HG03439 (cell line): ENCODE results near the gene EFCAB6.

Source experiments
- ATAC-seq: cut with Tn5 transposase; IDR thresholded peaks from one replicate; pipeline ENCODE4 v1.9.1; 2021; ENCODE audit warnings: mild to moderate bottlenecking, moderate library complexity; ENCODE audit not compliant: unreplicated experiment

Gene EFCAB6

GRCh38 chr22:43643387-43643786, 168.7 kb downstream of the EFCAB6 start:
- no peak for ATAC-seq

DNA sequence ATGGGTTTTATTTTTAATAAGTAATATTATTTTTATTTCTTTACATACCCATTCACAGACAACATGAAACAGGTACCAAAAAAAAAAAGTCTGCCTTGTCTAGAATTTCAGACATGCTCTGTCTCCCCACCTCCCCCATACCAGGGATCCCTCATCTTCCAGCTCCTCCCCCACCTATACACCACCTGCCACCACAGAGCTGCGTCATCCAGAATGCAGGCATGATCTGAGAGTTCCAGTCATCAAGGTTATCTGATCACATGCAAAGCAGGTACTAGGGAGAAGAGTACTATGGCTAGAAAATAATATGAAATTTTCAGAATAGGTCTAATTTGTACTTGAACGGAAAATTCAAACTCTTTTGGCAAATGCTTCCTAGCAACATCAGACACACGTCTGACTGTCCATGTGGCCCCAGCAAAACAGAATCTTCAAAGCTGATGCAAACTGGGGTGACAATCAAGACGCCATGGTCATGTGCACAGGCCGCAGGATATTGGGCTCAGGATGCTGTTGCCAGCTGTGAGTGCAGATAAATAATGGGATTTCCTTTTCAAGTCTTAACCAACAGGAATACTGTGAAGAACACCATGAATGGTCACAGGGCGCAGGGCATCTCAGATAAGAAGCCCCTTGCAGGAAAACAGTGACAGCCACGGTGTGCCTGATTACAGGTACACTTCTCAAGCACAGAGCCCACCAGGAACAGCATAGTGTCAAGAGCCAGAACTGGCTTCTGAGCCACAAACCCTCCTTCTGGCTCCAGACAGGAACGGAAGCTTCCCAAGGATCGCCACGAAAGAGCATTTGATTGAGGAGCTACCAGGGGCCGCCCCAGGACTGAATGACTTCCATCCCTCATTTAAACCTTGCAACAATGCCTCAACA, 169.5 kb downstream of the EFCAB6 start:
- ATAC-seq = no peak

- no peak for ATAC-seq
Observed at GRCh38 chr22:43639228-43639948, 172.7 kb downstream of the EFCAB6 start.

GRCh38 chr22:43637275-43638260, 174.5 kb downstream of the EFCAB6 start:
- no peak for ATAC-seq

GRCh38 chr22:43636086-43636485, 176.0 kb downstream of the EFCAB6 start:
- ATAC-seq = no peak

GRCh38 chr22:43635101-43635500, 177.0 kb downstream of the EFCAB6 start:
- no peak for ATAC-seq

DNA sequence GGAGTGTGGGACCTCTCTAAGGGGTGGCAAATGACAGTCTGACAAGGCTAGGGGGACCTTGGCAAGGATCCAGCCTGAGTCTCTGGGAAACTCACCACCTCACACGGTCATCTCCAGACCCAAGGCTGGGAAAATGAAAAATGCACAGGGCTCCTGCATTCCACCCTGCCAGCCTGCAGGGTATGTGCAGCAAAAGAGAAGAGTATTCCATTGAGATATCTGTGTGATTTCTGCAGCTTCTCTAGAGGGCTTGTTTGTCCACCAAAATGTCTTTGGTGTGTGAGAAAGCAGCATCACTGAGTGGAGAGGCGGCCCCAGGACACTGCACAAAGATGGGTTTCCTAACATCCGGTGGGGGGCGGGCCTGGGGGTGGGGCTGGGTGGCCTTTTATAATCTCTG, 177.8 kb downstream of the EFCAB6 start:
- ATAC-seq = no peak

- no peak for ATAC-seq
Observed at GRCh38 chr22:43633631-43634285, 178.3 kb downstream of the EFCAB6 start.

GRCh38 chr22:43631846-43632245, 180.3 kb downstream of the EFCAB6 start:
- no peak for ATAC-seq

DNA sequence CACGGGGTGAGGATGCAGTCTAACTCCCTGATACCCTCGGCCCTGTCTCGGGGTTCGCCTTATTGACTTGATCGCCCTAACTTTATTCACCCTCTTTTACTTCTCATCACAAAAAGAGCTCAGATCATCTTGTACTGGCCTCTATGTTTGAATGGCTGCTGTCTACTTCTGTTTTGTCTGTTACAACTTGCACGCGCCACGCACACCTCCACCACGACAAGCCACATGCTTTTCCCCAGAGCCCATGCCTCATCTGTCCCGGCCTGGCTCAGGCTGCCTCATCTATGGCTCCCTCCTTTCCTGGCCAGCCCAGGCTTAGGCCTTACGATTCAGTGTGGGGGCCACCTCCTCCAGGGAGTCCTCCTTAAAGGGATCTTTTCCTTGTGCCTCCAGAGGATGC, 180.9 kb downstream of the EFCAB6 start:
- no peak for ATAC-seq

DNA sequence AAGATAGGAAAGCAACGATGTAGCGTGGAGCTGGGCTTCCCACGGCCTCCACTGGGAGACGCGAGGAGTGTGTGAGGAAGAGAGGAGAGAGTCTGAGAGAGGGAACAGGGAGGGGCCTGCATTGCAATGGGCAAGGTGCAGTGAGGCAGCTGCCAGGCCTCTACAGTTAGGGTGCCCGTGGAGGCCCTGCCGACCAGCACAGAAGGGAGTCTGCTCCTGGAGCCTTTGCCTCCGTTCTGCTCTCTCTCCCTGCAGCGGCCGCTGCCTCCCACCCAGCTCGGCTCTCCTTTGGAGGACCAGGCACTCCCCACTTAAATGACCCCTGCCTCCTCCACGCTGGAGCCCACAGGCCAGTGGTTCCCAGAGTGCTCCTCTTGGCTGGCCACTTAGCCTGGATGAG, 181.7 kb downstream of the EFCAB6 start:
- ATAC-seq = no peak

GRCh38 chr22:43628250-43628649, 183.9 kb downstream of the EFCAB6 start:
- no peak for ATAC-seq

GRCh38 chr22:43627485-43628213, 184.5 kb downstream of the EFCAB6 start:
- ATAC-seq = no peak

- no peak for ATAC-seq
Observed at GRCh38 chr22:43625242-43625641, 186.9 kb downstream of the EFCAB6 start.

DNA sequence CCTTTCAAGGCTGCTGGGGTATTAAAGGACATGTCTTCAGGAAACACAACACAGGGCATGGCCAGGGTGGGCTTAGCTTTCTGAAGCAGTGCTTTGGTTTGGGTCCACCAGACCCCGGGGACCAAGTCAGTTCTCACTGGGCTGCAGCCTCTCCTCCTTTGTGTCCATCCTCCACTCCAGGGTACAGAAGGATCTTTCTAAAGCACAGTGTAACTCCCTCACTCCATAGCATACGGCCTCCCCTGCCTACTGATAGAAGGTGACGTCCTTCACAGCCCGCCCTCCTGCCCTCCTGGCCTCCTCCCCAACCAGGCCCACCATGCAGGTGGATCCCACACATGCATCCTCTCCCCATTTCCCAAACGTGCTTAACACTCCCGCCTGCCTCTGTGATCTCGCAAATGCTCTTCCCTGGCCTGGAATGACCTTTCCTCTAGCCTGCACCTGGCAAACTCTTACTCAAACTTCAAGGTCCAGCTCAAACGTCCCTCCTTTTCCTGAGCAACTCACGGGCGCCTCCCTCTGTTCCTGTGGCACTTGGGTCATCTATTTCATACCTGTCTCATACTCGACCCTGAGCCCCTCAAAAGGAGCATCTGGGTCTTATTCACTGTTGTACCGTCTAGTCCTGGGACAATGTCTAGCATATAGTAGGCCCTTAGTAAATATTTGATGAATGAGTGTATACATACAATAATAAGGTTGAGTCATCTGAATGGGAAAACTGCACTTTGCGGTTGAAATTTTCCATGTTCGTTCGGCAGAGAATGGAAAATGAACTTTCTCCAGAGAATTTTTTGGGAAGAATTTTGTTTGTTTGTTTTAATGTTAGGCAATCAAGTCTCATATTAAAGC, 187.7 kb downstream of the EFCAB6 start:
- no peak for ATAC-seq

GRCh38 chr22:43622886-43623285, 189.2 kb downstream of the EFCAB6 start:
- ATAC-seq = no peak

- no peak for ATAC-seq
Observed at GRCh38 chr22:43620197-43620596, 191.9 kb downstream of the EFCAB6 start.

DNA sequence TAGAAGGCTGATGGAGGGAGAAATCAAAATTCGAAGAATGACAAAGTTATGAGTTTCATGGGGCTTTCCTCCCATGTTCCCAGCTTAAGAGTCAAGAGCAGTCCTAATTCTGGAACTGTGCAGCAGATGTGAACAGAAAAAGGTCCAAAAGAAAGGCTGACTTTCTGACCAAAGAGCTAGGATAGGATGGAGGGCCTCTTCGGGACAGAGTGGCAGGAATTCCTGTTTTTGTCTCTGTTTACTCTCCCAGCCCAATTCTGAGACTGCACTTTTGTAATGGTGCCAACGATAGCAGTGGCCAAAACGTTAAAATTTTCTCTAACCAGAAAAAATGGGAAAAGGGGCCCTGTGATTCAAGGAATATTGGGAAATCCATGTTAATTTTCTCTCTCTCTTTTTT, 193.6 kb downstream of the EFCAB6 start:
- no peak for ATAC-seq

DNA sequence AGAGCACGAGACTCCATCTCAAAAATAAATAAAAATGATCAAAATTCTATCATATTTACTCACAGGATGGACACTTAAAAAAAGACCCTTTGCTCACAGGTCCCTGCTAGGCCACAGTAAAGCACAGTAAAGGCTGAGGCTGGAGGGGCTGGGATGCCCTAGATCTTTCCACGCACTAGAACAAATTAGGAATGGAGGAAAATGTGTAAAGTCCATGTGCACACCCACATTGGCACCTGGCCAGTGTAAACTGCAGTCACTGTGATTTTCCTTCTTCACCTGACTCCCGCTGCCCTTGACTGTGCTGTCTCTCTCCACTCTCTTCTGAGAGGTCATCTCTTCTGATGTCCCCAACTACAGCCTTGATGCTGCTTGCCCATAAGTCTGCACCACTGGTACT, 195.5 kb downstream of the EFCAB6 start:
- no peak for ATAC-seq
